ENCODE data around the gene SOWAHA.
"Not testable (repeated sequence)": the region's sequence is repeated elsewhere in the genome, so short reads cannot be mapped to it uniquely, and the experiment has no call there.

Gene SOWAHA

DNA sequence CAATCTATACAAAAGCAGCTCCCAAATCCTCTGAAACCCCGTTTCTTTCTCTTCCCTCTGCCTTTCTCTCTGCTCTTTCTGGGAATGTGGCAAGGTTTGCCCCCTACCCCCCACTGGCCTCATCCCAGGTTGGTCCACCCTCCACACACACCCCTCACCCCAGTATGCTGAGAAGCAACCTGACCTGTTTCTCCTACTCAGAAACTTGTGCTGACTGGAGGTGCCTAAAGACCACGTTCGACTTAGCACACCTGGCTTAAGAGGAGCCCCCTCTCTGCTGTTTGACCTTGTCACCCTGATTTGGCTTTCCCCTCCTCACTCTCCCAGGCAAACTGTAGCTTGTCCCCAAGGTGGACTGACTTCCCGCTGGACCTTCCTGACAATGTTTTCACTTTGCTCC is 35.0 kb upstream of the SOWAHA start:
- no peak for DNase-seq

DNA sequence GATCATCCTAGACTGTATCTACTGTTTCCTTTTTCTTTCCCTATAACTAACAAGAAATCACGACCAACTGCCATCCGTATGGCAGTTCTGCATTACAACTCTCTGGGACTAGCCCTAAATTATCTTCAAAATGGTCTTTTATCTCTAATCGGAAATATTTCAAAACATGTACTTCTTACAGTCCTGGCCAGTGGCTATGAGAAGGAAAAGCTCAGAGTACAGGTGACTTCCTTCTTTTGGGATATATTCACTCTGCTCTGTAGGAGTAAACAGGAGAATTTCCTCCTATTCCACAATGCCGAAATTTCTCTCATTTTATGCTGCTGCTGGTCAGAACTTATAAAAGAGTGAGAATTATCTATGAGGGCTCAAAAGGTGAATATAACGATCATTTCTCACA is 34.2 kb upstream of the SOWAHA start:
- DNase-seq, result no peak

DNA sequence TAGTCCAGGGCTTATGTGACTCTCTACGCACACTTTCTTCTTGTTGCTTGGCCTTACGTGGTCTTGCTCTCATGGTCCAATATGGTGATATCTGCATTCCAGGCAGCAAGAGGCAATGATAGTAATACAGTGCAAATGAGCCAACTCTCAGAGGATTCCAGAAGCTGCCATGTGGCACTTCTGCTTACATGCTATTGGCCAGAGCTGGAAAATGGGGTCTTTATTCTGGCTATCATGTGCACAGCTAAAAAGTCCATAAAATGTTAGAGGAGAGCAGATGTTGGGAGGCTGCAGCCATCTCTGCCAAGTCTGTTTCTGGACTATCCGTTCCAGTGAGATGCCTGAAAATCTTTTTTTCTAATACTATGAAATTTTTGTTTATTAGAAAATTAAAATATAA is 33.1 kb upstream of the SOWAHA start:
- DNase-seq, result no peak

DNA sequence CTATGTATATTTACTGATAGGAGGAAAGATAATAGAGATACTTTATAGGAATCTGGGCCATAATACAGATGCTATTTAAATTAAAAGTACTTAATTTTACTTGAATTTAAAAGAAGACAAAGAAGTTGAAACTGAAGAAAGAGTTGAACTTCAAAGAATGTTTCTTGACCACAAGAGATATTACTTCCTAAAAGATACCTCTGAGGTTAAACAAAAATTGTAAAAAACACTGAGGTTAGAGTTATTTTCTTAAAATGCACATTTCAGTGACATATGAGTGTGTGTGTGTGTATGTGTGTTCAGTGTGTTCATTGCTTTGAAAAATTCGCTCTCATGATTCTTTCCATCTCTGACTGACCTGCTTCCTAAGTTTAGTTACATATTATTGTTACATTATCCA is 32.5 kb upstream of the SOWAHA start:
- DNase-seq, result no peak

DNA sequence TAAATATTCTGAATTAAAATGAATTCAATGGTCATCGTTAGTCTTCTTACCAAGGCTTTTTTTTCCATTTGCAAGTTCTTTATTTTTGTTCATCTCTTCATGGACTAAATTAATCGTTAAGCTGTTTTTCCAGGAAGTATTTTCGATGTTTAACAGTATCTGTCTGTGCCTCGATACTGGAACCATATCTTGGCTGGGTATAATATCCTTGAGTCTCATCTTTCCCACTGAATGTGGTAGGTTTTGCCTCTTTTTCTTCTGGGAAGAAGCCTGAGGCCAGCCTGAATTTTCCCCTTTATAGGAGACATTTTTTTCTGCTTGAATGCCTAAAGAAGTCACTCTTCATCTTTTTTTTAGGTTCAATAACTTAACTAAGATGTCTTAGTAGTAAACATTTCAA is 32.1 kb upstream of the SOWAHA start:
- DNase-seq, result no peak

DNA sequence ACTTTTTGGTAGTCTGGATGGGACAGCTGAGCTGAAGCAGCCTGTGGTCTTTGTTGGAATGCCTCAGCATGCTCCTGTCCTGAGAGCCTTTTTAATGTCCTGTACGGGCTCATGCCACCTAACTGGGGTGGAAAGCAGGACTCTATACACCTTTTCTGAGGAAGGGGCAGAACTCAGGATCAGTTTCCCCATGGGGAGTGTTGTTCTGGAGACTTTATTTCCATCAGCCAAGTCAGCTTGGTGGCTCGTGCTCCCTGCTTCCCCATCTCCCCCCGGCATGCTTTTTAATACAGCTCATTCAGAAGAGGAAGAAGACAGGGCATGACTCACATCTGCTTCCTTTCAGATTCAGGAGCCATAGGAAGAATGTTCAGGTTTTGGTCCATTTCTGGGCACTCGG is 31.0 kb upstream of the SOWAHA start:
- DNase-seq, result no peak

DNA sequence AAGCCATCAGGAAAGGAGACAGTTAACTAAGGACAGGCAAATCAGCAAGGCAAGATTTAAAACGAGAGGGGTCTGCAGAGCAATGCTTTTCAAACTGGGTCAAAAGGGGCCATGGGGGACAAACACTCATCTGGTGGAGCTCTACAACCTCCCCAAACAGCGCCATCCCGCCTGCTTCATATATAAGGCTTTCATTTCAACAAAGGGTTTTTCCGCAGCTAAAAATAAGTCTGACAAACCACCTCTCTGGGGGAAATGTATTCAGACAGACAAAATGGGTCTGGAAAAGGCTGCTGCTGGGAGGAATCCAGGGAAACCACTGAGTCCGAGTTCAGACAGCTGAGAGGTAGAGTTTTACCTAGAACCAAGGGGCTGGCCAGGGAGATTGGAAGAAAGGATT is 27.7 kb upstream of the SOWAHA start:
- no peak for DNase-seq

DNA sequence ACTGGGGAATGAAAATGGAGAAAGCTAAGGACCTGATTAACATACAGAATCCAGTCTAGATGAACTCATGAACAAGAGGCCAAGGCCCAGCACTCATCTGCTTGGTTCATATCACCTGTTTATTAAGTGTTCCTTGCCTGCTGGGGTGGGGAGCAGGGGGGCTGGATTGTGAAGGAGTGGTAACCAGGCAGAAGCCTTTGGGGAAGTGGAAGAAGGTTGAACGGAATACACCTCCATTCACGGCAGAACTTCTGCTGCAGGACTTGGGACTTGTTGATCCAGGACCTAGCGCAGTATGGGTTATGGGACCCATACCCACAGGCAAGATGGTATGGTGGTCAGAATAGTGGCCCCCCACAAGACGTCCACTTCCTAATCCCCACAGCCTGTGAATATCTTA is 27.2 kb upstream of the SOWAHA start:
- DNase-seq, result no peak

DNA sequence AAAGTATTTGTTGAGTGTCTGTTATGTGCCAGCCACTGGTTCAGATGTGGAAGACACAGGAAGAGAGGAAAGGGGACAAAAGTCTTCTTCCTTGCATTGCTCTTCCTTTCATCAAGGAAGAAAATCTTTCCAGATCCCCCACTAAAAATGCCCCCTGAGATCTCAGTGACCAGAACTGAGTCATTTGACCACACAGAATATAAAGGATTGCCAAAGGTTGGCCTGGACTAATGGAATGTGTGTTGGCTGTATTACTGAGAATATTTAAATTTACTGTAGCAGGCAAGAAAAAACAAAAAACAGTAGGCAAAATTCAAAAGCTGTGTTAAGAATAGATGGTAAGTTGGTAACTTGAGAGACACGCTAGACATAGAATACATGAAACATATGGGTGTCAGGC is 26.0 kb upstream of the SOWAHA start:
- DNase-seq, result no peak

DNA sequence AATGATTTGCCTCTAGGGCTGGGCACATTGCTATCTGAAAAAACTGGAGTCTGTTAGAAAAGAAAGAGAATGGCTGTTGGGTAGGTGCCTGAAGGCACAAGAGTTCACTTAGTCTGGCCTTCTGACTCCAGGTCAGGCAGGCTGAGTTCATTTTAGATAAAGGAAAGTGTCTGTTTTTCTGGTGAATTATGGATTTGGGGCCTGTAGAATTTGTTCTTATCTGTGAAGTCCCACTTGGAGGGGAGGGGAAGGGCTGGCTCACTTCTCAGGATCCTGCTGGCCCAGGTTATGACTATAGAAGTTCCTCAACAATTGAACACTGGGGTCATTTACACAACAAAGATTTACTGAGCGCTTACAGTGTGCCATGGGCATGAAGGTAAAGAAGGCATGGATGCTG is 24.6 kb upstream of the SOWAHA start:
- no peak for DNase-seq

DNA sequence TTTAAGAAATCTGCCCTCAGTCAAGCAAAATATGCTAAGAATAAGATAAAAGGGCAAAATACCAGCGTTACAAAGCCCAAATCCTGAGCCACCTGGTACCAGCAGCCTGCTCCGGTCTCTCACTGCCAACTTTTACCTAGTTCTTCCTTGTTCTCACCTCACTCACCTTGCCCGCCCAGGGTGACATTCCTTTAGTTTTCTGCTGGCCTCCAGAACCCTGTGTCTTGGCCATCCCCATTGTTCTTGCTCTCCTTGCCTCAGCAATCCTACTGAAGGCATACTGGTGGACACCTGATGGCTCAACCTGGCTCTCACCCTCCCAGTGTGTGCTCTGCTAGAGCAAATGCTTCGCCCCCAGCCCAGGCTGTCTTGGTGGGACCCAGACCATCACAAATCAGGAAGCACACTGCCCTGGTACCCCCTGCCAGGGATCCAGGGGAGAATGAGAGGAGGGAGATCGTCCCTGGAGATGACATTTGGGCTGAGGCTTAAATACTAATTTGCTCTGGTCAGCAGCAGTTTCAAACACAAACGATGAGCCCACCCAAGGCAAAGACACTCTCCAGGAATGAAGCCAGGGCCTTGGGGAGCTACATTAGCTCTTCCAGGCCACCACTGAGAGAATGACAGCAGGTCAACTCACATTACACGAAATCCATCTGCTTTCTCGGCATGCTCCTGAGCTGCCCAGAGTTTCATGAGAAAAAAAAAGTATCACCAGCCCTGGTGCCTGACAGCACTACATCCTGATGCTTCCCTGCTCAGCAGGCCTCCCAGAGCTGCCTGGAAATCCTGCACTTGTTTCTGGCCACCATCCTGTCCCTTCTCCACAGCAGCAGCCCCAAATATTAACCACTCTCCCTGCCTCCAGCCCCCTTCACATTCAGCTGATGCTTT is 23.9 kb upstream of the SOWAHA start:
- DNase-seq, result no peak

DNA sequence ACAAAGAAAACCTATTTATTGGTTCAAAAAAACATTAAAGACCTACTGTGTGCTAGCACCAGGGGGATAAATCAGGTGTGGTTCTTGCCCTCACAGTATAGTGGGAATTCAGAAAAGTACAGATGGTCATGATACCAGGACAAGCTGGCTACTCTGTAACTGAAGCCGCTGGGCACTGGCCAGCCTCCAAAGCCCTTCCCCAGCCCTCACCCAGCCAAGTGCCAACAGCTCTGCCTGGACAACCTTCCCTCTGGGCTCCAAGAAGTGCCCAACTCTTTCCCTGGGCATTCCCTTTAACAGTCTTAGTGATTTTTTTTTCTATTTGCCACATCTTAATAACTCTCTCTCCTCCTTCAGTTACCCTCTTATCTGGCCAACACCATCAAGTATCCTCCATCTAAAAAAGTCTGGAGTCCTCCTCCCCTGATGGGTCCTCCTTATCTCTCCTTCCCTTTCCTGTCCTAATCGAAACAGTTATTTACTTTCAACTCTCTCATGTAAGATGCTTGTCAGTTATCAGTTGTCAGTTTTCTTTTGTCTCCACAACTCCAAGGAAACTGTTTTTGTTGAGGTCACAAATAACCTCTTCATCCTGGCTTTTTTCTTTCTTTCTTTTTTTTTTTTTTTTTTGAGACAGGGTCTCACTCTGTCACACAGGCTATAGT is 22.8 kb upstream of the SOWAHA start:
- DNase-seq, result no peak

DNA sequence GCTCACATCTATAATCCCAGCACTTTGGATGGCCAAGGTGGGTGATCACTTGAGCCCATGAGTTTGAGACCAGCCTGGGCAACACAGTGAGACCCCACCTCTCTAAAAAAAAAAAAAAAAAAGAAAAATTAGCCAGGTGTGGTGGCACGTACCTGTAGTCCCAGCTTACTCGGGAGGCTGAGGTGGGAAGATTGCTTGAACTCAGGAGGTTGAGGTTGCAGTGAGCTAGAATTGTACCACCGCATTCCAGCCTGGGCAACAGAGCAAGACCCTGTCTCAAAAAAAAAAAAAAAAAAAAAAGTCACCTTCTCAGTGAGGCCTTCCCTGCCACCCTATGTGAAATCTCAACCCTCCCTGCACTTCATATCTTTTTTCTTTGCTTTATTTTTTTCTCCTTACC is 22.1 kb upstream of the SOWAHA start:
- DNase-seq, result no peak

DNA sequence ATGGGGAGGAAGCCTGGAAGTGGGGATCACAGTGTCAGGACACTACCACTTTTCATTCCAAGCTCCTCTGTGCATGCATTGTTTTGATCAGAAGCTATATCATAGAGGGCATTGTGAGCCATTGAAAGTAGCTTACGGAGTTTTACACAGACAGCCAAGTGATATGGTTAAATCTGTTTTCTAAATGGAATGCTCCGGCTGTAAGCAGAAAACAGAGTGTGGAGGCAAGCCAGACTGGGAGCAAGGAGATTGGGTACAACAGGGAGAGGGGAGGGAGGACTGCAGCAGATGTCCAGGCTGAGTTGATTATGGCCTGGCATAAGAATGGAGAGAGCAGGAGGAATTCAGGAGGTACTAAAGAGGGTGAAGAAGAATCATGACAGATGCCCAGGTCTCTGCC is 15.5 kb upstream of the SOWAHA start:
- DNase-seq, result no peak

DNA sequence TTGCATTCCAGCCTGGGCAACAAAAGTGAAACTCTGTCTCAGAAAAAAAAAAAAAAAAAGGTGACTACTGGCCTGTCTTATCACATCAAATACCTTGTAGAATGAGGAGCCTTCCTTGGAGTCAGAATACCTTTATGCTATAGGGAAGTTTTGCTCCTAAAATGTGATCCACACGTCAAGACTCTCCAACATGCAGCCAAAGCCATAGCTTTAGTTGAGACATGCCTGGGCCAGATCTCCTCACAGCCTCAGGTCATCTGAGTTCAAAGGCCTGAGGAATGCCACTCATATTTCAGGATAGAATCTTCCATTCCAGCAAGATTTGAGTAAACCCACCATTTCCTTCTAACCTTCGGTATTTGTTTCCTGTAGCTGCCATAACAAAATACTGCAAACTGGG is 13.7 kb upstream of the SOWAHA start:
- DNase-seq, result no peak

DNA sequence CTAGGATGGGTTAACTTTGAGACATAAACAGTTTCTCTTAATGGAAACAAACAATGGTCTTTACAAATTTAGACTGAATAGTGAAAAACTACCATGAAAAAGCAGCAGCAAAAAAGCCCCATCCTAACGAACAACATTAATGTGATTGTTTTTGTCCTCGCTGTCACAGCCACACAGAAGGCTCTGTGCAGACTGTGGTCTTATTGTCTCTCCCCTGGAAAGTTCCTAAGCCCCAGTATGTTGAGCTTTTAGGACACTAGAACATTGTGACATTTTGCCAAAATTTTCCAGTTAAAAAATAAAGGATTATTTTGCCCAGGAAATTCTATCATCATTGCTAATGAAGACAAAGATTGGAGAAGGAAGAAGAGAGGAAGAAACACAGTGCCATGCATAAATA is 12.6 kb upstream of the SOWAHA start:
- DNase-seq, result no peak

DNA sequence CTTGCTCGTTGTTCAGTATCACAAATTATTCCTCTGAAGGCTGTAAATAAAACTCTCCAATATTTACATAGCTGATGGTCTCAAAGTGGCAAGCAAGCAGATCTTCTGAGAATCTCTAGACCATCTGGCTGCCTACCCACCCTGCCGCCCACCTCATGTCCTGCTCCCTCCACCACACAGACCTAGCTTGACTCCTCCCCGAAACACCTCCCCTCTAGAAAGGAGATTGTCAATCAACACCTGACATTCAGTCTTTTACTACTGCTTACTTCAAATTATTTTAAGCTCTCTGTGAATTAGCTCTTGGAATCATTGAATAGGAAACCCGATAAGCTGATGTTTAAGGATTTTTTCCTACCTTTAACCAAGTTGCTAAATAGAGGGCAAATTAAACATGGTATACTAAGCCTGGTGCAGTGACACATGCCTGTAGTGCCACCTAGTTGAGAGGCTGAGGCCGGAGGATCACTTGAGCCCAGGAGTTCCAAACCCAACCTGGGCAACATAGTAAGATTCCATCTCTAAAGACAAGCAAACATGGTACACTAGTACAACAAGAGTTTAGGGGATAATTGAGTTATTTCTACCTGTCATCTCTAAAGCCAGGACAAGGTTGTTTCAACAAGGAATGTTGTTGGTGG is 10.9 kb upstream of the SOWAHA start:
- DNase-seq, result no peak

DNA sequence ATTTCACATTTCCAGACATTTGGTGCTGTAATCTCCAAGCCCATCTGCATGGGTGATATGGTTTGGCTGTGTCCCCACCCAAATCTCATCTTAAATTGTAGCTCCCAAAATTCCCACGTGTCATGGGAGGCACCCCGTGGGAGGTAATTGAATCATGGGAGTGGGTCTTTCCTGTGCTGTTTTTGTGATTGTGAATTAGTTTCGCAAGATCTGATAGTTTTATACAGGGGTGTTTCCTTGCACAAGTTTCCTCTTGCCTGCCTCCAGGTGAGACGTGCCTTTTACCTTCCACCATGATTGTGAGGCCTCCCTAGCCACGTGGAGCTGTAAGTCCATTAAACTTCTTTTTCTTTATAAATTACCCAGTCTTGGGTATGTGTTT is 10.4 kb upstream of the SOWAHA start:
- DNase-seq, result not testable (repeated sequence)

DNA sequence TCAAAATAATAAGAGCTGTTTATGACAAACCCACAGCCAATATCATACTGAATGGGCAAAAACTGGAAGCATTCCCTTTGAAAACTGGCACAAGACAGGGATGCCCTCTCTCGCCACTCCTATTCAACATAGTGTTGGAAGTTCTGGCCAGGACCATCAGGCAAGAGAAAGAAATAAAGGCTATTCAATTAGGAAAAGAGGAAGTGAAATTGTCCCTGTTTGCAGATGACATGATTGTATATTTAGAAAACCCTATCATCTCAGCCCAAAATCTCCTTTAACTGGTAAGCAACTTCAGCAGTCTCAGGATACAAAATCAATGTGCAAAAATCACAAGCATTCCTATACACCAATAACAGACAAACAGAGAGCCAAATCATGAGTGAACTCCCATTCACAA is 8.9 kb upstream of the SOWAHA start:
- not testable (repeated sequence) for DNase-seq

DNA sequence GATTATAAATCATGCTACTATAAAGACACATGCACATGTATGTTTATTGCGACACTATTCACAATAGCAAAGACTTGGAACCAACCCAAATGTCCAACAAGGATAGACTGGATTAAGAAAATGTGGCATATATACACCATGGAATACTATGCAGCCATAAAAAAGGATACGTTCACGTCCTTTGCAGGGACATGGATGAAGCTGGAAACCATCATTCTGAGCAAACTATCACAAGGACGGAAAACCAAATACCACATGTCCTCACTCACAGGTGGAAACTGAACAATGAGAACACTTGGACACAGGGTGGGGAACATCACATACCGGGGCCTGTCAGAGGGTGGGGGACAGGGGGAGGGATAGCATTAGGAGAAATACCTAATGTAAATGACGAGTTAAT is 7.2 kb upstream of the SOWAHA start:
- DNase-seq, result not testable (repeated sequence)

DNA sequence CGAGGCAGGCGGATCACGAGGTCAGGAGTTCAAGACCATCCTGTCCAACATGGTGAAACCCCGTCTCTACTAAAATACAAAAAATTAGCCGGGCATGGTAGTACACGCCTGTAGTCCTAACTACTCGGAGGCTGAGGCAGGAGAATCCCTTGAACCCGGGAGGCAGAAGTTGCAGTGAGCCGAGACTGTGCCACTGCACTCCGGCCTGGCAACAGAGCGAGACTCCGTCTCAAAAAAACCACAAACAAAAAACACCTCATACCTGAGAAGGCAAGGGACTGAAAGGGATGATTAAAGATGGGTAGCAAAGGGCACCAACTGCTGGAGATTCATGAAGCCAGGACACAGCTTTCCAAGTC is 6.3 kb upstream of the SOWAHA start:
- DNase-seq, result not testable (repeated sequence)

DNA sequence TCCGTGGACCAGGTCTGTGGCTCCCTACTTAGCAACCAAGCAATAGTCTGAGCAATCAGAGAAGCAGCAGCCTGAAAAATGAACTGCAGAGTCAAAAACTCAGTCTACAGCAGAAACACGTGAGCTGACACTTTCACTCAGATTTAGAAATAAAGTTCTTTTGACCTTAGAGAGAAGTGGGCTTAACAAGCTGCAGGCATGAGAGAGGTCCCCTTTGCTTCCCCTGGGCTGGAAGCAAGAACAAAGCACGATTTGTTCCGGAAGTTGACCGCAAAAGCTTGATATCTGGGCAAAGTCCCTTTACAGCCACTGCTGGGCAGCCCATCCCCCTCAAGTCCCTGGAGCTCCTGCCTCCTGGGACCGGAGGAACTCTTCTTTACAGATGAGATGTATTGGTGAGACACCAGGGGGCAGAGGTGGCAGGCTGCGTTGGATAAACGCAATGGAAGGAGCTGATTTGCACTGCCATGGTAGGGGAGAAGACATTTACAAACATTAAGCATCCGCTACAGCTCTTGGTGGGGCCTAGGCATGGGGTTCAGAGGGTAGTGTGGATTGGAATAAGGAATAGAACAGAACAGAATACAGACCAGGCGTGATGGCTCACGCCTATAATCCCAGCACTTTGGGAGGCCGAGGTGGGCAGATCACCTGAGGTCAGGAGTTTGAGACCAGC is 5.8 kb upstream of the SOWAHA start:
- DNase-seq, result no peak

DNA sequence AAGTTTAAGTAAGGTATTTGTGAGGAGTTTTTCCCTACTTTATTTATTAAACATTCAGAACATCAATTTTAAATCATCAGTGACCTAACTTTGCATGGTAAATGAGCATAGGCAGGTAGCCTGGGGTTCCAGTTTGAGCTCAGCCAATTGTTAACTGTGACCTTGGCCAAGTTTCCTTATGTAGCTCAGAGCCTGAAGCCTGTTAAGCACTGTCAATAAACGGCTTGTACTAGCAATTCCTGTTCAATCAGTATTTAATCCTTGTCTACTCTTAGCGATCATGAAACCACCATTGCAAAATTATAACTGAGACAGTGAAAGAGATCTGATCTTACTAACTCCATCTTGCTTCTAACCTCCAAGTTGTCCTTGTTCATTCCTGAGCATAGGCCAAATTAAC is 4.7 kb upstream of the SOWAHA start:
- no peak for DNase-seq

DNA sequence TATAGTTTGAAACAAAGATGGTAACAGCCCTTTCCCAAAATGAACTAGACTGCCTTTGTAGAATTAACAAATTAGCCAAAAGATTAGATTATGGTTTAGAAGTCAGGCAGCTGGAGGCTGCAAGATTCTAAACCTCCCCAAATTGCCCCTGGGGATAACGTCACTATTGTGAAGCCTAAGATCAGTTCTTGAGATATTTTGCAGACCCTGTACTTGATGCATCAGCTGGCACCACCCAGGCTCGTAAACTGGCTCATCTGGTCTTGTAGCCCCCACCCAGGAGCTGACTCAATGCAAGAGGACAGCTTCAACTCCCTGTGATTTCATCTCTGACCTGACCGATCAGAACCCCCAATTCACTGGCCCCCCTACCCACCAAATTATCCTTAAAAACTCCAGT is 4.2 kb upstream of the SOWAHA start:
- DNase-seq, result no peak
